NCI-H510A (cell line): Measurements from ENCODE around the gene CCBE1.

Source experiments
- DNase-seq: peaks from one replicate; lab custom pipeline; 2025; lab: John Stamatoyannopoulos, UW

The CCBE1 gene

DNA sequence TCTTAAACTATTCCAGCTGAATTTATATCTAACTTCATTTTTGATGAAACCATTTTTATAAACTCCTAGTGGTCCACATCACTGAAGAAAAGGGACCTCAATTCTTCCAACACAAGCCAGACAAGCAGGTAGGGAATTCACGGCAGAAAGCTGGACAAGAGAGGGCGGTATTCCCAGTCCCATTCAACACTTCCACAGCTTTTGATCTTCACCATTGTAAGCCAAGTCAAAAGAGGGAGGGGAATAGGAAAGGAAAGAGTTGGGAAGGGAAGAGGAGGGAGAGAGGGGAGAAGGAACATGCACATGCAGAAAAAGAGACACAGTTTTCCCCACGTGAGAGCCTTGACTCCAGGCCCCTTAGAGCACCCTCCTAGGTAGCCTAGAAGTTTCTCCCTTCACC, 77.4 kb downstream of the CCBE1 start:
- no peak for DNase-seq

DNA sequence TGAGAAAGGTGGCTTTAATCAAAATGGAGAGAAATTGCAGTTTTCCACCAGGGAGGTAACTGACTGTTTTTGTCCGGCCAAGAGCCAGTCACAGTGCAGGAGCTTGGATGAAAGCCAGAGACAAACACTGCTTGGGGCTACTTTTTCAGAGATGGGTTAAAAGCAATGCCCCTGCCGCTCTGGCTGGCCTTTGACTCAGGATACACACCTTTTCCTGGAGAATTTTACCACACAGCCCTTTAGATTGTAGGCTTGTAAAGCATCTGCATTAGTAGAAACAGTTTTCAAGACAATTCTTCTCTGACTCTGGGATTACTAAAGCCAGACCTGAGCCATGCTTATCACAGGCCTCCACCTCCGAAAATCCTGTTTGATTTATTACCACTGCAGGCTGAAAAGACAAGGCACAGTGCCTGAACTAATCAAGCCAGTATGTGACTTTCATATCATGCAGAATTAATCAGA, 79.7 kb downstream of the CCBE1 start:
- no peak for DNase-seq

DNA sequence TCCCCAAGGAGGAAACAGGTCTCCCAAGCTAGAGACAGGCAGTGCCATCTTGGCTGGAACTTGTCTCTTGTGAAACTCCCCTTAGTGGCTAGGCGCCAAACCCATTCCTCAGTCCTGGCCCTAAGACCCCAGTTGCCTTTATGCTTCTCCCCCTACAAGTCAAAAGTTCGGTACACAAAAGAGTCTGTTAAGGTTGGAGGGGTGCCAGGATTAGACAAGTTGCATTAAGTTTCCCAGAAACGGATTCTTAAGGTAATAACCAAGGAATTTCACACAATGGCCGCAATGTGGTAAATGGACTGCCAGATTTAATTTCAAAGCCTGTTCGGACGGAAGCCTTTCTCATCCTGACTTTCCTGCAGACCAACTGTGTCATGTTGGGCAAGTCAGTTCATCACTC, 80.7 kb downstream of the CCBE1 start:
- DNase-seq: no peak

DNA sequence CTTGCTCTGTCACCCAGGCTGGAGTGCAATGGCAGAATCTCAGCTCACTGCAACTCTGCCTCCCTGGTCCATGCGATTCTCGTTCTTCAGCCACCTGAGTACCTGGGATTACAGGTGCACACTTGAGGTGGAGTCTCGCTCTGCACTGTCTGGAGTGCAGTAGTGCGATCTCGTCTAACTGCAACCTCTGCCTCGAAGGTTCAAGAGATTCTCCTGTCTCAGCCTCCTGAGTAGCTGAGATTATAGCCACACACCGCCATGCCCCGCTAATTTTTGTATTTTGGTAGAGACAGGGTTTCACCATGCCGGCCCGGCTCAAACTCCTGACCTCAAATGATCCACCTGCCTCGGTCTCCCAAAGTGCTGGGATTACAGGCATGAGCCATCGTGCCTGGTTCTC, 83.3 kb downstream of the CCBE1 start:
- no peak for DNase-seq

DNA sequence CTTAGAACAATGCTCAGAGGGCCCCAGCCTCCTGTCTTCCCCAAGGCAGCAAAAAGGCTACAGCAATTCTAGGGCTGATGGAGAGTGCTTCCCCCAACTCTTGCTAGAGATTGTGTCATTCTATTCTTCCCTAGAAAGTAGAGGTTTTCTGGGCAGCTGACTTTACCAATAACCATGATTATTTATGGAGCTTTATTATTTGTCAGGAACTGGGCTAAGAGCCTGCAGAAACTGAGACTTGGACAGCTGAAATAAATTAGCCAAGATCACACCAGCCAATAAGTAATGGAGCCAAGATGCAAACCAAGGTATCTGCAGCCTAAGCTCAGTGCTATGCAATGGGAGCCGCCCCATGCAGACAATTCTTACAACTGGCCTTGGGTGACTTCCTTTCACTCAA, 84.8 kb downstream of the CCBE1 start:
- no peak for DNase-seq

DNA sequence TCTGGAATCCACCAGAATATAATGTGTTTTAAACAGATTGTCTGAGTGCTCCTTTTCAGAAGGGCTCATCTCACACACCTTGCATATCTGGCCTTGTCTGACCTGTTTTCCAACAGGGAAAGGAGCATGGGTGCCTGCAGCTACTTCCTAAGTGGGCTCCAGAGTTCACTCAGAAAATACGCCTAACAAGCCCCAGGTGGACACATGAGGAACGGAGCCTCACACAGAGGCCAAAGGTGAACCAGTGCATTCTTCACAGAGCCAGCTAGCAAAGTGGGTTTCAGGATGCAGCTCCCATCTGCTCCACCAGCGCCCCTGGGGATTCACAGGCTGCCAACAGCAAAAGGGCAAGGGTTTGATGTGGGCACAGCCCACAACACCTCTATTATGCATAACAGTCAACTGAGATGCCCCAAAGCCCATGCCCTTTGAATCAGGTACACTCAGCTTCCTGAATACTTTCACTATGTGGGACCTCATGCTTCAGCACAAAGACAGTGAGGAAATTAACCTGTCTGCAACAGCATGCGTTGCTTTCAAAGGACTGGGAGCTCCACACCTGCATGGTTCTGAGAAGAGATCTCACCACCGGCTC, 86.6 kb downstream of the CCBE1 start:
- DNase-seq: no peak

DNA sequence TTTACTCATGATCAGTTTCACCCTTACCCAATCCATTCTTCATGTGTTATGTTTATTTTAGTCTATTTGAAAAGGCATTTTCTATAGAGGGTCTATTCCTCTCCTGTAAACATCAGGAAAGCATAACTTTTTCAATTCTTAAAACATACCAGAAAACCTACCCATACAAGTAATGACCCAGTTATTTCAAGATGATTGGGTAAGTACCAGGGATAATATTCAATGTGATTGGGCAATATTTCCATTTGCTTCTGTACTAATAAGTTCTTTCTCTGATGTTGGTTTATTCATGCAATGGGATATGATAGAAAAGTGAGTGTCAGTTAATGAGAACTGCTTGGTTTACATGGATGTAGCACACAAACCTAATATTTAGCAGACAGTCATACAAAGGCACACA, 87.6 kb downstream of the CCBE1 start:
- DNase-seq: no peak

DNA sequence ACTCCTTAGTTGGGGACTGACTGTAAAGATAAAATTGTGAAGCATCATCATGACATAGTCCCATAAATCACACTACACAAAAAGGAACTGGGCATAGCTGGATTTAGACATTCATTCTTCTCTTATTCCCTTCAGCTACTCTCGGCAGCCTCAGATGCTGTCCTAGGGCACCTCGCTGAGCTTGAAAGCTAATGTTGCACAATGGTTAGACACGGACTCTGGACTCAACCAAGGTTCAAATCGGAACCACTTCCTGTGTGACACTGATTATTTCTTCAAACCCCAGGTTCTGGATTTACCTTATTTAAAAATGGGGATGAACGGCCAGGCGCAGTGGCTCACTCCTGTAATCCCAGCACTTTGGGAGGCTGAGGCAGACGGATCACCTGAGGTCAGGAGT, 89.8 kb downstream of the CCBE1 start:
- no peak for DNase-seq

DNA sequence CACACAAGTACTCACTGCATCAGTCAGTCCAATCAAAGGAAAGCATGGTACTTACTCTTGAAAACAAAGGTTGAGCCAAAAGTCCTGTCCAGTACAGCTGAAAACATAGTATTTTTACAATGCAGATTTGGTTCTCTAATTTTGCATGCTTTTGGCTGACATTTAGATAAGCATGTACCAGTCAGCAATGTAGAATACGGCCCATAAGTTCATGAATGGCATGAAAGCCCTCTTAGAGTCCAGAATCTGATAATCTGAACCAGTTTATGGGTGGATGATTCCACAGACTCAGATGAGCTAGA, 90.2 kb downstream of the CCBE1 start:
- no peak for DNase-seq

DNA sequence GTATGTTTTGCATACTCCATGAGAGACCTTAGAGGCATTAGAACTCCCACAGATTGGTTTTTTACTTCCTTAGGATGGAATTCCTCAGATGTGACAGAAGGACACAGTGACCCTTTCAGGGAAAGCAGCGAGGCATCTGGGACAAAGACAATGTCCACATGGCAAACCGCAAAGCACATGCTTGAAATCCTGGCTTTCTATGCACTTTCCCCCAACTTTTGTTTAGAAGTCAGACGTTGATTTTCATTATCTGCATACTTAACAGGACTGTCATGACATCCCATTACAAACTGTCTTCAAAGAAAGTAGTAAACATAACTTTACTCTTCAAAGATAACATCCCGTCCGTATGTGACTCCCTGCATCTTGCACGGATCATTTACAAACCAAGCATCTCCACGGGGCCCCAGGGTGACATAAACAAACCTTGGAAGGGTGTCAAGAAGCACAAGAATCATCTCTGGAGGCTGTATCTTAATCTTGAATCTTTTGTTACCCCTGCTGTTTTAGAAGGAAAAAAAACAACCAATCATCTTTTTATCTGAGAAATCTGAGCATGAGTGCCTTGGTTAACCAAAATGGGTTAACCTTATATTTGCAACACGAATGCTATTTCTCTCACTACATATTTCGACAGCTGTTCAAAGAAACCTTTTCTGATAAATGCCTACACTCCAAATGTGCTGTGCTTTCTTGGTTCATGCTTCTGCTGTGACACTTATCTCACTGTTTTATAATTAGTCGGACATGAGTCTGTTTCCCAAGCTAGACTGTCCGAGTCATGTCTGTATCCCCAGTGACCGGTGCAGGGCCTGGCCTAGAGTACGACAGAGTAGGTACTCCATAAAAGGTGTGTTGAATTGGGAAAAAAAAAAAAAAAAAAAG, 90.8 kb downstream of the CCBE1 start:
- DNase-seq: no peak

DNA sequence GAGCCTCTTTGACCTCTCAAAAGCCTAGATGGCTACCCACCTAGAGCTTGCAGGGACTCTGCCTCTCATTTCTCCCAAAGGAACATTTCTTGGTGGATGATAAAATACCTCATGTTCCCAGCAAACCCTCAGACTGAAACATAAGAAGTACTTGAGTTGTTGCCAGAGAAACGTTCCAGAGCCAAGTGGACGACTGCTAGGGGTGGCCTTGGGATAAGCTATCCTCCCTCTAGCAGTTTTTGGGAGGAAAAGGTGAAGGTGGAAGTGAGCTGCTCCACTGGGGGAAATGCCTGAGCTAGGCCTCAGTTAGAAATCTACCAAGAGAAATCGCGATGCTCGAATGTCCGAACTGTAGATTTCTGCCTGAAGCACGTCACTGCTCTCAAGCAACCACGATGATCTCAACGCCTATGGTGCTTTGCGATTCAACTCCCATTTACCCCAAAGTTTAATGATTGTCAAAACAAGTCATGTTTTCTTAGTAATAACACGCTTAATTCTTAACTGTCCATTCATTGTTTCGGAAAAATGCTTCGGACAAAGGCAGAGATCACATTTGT, 91.5 kb downstream of the CCBE1 start:
- DNase-seq: no peak

DNA sequence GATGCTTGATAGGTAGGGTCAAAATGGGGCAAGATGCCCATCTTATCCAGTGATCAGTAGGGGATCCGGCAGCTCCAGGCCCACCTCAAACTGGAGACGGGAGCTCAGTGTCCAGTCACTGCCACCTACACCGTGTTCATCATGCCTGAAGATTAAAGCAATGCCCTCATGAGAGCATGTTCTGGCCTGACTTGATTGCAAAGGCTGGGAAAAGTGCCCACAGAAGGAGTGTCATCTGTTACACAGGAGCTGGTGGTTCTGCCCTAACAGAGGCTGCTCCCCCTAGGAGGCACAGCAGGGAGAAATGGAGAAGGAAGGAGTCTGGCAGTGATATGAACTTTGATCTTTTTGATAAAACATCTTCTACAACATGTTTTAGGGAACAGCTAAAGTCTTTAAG, 92.3 kb downstream of the CCBE1 start:
- no peak for DNase-seq

DNA sequence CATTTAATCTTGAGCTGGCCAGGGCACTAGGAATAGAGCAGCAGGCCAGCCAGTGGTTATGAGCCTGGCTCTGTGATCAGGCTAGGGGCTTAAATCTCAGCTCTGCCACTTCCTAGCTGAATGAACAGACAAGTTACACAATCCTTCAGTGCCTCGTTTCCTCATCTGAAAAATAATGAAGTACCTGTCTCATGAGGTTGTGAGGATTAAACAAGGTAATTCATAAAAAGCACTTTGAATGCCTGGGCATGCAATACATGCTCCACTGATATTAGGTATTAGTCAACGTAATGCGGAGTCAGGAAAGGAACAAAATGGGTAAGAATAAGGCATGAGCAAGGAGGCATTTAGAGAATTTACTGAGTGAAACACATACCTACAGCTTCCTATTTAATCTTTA, 100.2 kb downstream of the CCBE1 start:
- no peak for DNase-seq

DNA sequence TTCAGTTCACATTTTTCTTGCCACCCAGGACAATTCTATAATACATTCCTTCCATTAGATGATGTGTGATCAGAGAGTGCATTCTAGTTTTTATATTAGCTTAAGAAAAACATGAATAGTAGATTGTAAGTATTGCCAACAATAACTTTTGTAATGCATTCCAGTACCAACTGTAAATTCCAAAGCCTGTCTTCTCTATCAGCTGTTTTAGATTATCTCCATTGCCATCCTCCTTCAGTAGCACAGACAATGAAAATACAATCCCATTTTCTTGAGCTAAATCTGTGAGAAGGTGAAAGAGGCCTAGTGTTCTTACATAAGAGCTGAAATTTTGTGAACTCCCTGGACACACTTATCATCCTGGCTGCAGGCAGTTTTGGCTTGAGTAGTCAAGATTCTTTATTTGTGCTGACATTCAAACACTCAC, 103.9 kb downstream of the CCBE1 start:
- DNase-seq: no peak

DNA sequence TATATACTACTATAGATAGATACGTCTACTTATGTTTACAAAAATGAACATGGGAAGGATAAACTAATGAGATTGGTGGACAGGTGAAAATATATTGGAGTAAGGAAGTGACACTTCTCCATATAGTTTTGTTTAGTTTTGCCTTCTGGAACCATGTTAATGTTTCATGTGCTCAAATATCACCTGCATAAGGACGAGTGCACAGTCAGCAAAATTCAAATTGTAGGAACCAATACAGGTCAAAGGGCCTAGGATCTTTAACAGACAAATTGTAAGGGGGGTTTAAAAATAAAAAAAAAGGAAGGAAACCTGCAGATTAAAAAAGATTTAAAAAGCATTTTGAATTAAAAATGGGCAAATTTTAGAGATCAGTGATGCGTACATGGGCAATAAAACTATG, 104.6 kb downstream of the CCBE1 start:
- no peak for DNase-seq

DNA sequence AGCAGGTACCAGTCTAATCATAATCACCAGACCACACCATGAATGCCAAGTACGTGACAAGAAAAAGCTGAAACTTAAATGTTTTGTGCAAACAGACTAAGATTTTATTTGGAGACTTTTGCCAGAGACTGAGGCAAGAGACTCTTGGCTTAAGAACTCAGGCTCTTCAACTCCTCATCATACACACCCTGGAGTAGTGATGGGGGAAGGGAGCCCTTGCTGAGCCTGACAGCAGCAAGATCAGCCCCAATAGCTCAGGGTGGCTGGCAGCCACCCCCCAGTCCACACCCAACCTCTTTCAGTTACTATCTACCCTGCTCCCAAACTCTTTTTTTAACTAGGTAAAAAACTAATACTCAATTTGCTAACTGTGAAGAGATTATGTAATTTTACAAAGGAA, 114.8 kb downstream of the CCBE1 start:
- no peak for DNase-seq

DNA sequence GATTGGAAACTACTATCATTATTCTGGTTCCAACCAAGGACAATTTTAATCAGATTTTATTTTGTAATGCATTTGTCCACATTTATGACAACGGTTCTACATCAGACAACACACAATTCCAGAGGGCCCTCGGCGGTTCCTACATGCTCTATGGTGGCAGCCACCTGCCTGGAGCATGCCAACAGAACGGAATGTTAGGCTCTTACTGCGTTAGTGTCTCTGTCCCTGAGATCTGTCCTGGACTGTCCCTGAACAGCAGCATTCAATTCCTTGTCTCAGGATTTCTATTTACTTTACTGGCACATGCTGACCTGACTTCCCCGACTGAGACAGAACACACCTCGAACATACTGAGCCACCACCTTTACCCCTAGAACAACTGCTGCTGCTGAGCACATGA, 117.7 kb downstream of the CCBE1 start:
- no peak for DNase-seq

DNA sequence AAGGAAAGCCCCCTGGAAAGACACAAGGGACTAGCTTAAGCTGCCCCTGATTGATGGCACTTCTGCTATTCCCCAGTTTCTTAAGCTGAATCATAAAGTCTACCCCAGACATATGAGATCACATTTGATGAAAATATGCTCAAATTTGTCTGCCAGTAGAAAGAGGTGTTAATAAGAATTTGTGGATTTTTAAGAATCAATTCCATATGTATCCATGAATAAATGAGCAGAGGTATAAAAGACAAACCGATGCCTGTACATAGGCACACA, 119.9 kb downstream of the CCBE1 start:
- no peak for DNase-seq

DNA sequence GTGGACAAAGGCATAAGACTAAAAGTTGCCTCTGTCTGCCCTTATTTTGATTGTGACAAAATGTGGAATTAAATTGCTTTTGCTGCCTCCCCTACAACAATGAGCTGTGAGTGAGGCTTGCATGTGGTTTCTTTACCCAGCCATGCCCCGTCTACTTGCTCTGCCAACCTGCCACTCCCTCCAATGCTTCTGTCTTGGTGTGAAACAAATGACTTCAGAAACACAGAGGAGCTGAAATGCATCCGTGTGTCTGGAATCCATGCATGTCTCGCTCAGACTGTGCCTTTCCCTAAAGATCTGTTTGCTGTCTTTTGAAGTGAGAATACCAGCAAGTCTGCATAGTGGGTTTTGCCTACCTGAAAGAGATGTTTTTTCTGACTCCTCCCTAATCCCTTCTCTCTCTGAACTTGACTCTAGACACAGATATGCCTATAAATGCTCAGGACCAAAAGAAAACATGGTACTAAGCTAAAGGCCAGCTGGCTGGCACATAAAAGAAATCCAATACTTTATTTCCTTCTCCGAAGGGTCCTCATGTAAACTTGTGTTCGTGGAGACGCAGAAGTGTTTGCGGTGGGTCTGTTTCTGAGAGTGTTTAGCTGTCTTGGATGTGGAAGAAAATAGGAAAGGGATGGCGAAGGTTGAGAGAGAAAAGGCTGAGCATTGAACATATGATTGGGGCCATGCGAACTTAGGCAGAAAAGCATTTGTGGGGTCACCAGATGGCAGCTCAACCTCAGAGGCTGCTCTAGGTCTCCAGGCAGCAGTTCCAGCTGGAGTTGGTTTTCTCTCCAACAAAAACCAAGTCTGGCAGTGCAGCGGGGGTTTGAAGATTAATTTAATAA, 120.5 kb downstream of the CCBE1 start:
- DNase-seq: no peak

DNA sequence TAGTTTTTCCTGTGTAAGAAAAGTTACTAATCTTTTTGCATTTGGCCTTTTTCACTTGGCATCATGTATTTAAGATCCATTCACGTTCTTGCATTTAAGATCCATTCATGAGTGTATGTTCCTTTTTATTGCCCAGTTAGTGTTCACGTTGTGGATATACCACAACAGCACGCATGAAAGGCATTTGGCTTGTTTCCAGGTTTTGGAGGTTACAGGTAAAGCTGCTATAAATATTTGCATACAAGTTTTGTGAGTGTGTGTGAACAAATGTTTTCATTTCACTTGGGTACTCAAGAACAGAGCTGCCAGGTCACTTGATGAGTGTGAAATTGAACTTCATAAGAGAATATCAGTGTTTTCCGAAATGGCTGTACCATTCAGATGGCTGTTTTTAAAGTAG, 121.2 kb downstream of the CCBE1 start:
- peak; percentile 54 for DNase-seq

DNA sequence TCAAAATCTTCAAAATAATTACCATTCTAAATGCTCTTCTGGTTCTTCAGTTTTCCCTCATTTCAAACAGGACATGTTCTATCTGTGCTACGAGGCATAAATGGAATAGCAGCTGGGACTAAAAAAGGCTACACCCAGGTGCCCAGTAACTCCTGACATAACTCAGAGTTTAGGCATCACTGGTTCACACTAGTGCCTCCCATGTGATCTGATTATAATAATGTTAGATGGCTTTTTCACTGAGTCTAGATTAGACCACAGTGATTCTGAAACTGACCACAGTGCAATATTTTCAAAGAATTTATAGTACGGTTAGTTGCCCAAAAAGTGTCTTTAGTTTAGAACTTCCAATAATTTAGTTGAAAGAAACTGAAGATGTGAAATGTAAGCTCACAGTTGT, 123.3 kb downstream of the CCBE1 start:
- DNase-seq: no peak

DNA sequence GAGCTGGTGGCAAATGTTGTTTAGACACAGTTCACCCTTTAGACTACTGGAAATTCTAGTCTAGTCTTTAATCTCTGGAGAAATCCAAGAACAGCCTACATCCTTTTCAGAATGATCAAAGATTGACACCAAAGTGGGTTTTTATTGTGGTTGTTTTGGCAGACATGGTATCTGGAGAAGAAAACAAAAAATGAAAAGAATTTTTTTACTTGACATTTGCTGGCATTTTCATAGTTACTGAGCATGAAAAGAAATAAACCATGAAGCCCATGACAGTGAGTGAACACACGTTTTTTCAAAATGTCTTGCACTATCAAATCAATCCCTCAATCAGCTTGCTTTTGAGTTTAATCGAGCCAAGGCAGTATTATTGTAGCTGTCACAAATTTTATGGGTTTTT, 125.3 kb downstream of the CCBE1 start:
- no peak for DNase-seq

DNA sequence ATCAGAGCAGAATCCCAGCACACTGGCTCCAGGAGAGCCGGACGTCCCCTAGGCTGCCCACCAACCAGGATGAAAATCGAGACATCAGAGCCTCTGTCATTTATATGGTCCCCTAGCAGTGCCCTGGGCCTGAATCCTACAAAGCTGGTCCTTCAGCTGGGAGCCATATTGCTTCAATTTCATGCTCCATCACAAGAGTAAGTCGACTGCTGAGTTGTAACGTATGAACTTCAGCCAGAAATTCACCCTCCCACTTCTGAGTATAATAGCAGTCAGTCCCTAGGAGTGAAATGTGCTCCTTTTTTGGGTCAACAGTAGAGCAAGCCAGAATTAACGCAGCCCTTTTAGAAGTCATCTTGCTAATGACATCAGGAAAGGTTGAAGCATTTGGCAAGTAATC, 126.4 kb downstream of the CCBE1 start:
- no peak for DNase-seq
